GM12801 (cell line): ENCODE measurements around the gene DEPDC1B.

Experiments used
- CTCF ChIP-seq: IDR thresholded peaks from one replicate; pipeline ENCODE4 v1.5.1; 2011; ENCODE audit warnings: control low read depth; ENCODE audit not compliant: insufficient read length; ENCODE audit errors: extremely low read depth

The DEPDC1B gene

GRCh38 chr5:60584304-60584703 is 115.7 kb downstream of the DEPDC1B start:
- TF ChIP-seq CTCF: no peak

GRCh38 chr5:60583616-60584015 is 116.3 kb downstream of the DEPDC1B start:
- TF ChIP-seq CTCF: no peak

GRCh38 chr5:60578315-60578714 is 121.7 kb downstream of the DEPDC1B start:
- no peak for TF ChIP-seq CTCF

GRCh38 chr5:60577116-60577515 is 122.8 kb downstream of the DEPDC1B start:
- TF ChIP-seq CTCF: no peak

GRCh38 chr5:60576425-60576824 is 123.5 kb downstream of the DEPDC1B start:
- TF ChIP-seq CTCF: no peak

GRCh38 chr5:60568646-60569045 is 131.3 kb downstream of the DEPDC1B start:
- TF ChIP-seq CTCF: no peak

GRCh38 chr5:60563696-60564324 is 136.2 kb downstream of the DEPDC1B start:
- no peak for TF ChIP-seq CTCF

GRCh38 chr5:60551829-60552228 is 148.1 kb downstream of the DEPDC1B start:
- TF ChIP-seq CTCF: no peak
